Measurements from ENCODE around the gene ROMO1. TPM values are rescaled to one million over a fixed set of nuclear protein-coding genes. Genes with fewer than 3 reads are reported as not detected.

The ROMO1 gene
- total RNA-seq, 1 donor from 2014 or later = 155 TPM

Other genes starting within 250 kb of the ROMO1 start
- gene CEP250, start 243.8 kb upstream of the ROMO1 start, total RNA-seq = 33.5 TPM
- gene C20orf173, start 169.8 kb upstream of the ROMO1 start, total RNA-seq = not detected
- gene ERGIC3, start 157.3 kb upstream of the ROMO1 start, total RNA-seq = 319 TPM
- 7.2 TPM for gene SPAG4, start 83.6 kb upstream of the ROMO1 start, total RNA-seq
- 195 TPM for gene CPNE1, start 34.5 kb upstream of the ROMO1 start, total RNA-seq
- 68.5 TPM for gene RBM12, start 34.5 kb upstream of the ROMO1 start, total RNA-seq
- gene NFS1, start 53 bp upstream of the ROMO1 start, total RNA-seq = 47.4 TPM
- gene RBM39, start 42.9 kb downstream of the ROMO1 start, total RNA-seq = 288 TPM
- gene PHF20, start 72.6 kb downstream of the ROMO1 start, total RNA-seq = 44.4 TPM